ENCODE data around the gene FAAP100.
A peak's percentile ranks its signal among the peaks of the same experiment; 100 is the strongest.

FAAP100 gene

DNA sequence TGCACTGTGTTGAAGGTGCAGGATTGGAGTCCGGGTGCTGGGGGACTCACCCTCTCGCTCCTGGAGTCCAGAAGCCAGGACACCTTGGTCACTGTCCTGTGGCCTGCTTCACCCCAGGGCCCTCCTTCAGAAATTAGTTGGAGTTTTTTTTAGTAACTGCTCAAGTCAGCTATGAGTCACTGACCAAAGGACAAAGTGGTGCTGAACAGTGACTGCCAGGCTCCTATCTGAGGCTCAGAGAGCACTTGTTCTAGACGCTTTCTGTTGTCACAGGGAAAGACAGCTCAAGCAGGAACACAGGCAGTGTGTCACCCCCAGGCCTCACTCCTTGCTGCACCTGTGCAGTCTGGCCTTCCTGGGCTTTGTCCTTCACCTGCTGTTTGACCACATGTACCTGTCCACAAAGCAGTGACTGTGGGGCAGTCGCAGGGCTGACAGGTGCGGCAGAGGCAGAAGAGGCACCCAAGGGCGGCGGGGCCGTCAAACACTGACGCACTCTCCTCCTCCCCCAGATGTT lies 4.1 kb upstream of the FAAP100 start:
- DNase-seq (ENCODE audit: low read depth): no peak

DNA sequence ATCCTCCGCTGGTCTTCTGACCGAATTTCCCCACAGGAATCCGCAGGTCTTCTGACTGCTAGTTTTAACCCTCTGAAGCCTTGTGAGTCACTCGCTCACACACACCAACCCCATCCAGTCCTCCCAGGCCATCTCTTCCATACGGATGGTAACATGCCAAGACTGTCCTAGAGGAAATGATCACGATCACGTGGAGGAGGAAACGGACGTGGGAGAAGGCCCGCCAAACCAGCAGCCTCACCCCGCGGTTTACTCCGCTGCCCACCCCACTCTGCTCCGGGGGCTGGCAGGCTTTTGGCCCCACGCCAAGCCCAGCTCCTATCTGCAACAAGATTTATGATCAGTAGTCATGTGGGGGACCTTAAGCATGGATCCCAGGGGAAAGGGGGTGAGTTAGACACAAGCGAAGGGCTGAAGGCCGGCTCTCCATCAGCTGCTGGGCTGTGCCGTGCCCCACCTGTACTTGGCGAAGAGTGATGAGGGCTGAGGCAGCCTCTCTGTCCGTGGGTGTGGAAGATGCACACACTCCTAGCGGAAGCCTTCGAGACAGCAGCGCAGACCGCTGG lies 1.5 kb upstream of the FAAP100 start:
- DNase-seq (ENCODE audit: low read depth): no peak

DNA sequence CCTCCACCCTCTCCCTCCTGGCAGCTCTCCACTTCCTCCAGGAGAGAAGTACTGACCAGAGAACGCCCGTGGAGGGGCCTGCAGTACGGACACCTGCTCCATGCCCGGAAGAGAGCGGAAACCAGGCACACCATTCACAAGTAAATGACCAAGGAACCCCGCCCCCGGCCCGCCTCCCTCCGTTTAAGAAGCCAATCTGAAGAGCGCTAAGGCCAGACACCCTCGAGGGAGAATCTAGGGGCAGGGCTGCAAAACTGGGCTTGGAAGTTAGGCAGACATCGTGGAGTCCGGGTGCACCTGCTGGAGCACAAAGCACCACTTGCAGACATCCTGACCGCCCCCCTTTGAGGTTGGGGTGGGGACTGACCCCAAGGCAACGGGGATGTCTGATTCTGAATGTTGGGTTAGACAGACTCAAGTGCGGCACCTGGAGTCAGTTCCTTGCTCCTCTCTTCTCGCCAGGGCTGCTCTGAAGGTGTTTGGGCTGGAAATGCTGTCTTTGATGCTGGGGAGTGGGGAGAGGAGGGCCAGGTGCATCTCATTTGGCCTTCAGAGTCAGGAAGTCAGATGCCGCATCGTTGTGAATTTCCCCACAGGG lies 964 bp upstream of the FAAP100 start:
- DNase-seq (ENCODE audit: low read depth): peak; percentile 68

DNA sequence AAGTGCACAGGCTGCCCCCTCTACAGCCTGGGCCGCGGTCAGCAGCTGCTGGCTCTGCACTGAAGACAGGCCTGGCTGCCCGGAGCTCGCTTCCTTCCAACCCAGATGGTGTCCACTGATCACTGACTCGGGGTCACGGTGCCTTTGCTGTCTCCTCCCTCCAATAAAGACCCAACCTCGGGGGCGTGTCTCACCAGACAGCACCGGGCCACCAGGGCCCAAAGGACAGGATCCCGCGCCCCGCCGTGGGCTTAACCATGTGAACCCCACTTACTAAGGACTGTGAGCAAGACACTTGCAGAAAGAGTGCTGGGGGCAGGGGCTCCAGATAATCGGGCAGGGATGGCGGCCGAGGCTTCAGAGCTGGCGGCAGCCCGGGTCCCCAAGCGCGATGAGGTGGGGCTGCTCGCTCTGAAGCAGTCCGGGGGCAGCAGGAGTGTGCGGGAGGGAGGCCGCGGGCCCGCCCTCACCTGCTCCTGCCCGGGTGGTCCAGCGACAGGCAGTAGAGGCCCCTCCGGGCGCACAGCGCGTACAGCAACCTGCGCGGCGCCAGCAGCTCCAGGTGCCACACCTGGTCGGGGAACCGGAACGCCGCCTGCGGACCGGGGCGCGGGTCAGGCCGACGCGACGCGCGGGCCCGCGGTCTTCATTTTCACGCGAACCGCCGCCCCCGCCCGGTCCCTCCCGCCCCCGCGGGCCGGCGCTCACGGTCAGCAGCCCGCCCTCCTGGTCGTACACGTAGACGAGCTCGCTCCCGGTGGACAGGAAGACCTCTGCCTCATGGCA lies 502 bp downstream of the FAAP100 start:
- DNase-seq (ENCODE audit: low read depth): peak; percentile 16

GRCh38 chr17:81550830-81551457 lies 1.2 kb downstream of the FAAP100 start:
- no peak for DNase-seq (ENCODE audit: low read depth)

DNA sequence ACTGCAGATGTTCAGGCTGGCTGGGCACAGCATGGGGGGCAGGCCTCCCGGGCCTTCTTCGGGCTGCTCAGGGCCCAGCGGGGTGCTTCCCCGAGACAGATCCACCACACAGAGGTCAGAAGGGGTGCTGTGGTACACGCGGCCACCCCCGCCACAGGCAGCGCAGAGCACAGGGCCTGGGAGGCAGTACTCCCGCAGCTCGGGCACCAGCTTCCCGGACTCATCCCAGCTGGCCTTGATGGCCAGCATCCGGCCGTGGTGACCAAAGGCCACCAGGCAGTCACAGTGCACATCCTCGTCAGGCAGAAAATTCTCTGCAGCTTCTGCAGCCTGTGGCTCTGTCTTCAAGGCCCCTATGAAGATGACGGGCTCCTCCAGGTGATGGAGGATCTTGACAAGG lies 1.9 kb downstream of the FAAP100 start:
- DNase-seq (ENCODE audit: low read depth): no peak

DNA sequence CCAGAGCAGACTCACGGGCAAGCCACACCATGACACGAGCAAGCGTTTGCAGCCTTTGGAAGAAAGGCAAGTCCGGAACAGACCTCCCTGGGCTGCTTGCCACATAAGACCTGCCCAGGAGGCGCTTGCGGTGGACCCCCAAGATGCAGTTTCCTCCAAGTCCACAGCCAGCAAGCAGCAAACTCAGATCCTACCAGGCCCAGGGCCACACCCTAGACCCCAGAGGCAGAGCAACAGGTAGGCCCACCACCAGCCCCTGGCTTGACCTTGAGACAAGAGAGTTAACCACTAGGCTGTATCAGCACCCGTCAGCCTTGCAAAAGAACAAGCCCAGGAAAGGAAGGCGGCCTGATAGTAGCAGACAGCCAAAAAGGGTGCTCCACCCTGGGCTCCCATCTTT lies 2.3 kb downstream of the FAAP100 start:
- no peak for DNase-seq (ENCODE audit: low read depth)

GRCh38 chr17:81549031-81549557 lies 3.1 kb downstream of the FAAP100 start:
- DNase-seq (ENCODE audit: low read depth): no peak

DNA sequence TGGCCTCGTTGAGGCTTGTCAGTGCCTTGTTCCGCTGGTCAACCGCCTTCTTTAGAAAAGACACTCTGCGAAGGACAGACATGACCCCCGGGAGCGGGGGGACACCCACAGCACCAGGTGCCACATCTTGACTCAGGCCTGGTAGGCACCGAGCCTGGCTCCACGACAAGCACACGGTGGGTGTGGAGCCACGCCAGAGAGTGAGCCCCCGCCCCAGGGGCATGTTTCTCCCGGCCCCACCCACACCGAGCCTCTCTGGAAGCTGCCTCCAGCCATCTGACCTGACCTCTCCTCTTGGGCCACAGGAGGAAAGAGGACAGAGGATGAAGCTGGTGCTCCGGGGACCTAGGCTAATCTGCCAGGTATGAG lies 4.6 kb downstream of the FAAP100 start:
- no peak for DNase-seq (ENCODE audit: low read depth)

- no peak for DNase-seq (ENCODE audit: low read depth)
Measured at GRCh38 chr17:81546906-81547613, 5.1 kb downstream of the FAAP100 start.

DNA sequence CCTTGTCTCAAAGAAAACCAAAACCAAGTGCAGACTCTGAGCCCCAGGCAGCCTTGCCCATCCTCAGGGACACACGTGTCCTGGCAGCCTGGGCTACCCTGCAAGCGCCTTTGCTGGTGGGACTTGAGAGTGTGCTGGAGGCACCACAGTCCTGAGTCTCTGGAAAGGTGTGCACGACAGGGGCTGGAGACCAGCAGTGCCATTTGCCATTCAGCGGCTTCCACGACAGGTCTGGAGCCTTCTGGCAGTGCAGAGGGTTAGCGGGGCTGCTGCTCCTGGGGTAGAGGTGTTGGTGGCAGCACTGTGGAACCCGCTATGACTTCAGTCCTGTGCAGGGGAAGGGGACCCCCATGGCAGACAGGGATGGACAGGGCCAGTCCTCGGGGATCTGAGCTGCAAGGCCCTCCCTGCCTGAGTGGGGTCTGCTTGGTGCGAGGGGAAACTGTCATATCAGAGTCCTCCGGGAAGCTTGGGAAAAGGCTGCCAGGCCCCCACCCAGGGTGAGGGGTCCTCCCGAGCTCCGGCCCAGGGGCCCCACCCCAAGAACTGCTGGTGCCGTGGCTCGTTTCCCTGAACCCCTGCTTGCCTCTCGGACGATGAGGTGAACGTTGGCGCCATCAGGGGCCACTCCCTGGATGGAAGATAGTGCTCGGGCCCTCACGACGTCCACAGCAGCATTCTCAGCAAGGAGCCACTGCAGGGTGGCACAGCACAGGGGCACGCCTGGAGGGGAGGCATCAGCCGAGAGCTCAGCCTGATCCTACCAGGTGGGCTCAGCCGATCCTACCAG lies 6.8 kb downstream of the FAAP100 start:
- no peak for DNase-seq (ENCODE audit: low read depth)

DNA sequence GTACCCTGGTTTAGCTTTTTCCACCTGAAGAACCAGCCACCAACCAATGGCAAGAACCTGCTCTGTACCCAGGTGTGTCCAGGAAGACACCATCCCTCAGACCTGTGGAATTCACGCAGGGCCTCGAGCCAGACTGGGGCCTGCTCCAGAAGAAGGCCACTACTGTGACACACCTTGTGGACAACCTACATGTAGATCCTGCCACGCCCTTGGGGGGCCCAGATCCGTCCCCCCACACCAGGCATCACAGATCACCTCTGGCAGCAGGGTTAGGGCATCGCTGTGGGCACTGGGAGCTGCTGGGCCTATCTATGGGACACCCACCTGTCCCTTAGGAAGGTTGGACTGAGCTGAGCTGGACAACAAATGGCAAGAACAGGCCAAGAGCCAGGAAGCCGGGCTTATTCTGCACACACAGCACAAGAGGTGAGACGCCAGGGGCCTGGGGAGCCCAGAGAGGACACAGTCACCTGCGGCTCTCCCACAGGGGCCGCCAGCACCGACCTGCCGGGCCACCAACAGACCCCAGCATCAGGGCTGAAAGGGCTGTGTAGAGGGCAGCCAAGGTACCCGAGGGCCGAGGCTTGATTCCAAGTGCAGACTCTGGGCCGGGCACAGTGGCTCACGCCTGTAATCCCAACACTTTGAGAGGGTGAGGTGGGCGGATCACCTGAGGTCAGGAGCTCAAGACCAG lies 7.7 kb downstream of the FAAP100 start:
- no peak for DNase-seq (ENCODE audit: low read depth)

DNA sequence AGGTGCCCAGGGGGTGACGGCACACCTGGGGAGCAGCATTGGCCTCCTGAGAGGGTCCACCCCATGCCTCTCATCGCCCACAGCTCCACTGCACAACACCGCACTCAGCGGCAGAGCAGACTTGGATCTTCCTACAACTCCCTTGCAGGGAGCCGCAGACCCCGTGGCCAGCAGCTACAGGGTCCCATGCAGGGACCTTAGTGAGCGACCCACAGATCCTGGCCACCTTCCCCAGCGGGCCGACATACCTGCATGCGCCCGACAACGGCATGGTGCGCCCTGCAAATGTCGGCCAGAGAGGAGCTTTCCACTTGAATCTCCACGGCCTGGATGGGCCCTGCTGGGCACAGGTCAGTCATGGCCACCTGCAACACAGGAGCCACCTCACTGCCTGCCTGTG lies 8.4 kb downstream of the FAAP100 start:
- no peak for DNase-seq (ENCODE audit: low read depth)

- no peak for DNase-seq (ENCODE audit: low read depth)
Measured at GRCh38 chr17:81543339-81543675, 8.8 kb downstream of the FAAP100 start.

DNA sequence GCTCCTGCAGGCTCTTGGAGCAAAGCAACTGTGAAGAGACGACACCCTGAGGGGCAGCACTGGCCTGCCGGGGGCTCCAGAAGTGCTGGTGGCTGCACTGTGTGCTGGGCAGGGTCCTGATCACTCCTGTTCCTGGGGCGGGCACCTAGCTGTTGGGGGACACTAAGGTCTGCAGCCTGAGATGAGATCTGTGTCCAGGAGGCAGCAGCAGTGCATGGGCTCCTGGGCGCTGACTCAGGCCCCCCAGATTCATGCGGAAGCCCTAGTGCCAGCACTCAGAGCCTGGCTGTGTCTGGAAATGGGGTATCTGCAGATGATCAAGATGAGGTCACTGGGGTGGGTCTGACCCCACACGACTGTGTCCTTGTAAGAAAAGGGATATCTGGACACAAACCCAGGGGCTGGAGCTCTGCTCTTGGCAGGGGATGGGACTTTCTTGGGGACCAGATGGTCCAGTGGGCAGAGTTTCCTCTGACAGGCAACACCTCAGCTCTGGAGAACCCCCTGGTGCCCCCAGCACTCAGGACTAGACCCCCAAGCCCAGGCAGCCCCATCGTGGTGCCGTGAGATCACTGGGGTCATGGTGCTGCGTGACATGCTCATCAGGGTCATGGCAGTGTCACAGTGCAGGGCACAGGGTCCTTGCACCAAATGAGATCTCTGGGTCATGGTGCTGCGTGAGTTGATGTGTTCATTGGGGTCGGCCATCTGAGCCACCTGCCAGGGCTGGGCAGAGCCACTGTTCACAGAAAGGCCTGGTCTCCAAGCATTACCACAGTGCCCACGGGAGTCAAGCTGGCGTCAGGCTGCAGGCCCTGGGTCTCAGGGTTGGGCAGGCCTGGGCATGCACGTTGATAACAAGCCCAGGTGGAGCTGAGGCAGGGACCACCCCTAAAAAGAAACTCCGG lies 9.5 kb downstream of the FAAP100 start:
- no peak for DNase-seq (ENCODE audit: low read depth)

DNA sequence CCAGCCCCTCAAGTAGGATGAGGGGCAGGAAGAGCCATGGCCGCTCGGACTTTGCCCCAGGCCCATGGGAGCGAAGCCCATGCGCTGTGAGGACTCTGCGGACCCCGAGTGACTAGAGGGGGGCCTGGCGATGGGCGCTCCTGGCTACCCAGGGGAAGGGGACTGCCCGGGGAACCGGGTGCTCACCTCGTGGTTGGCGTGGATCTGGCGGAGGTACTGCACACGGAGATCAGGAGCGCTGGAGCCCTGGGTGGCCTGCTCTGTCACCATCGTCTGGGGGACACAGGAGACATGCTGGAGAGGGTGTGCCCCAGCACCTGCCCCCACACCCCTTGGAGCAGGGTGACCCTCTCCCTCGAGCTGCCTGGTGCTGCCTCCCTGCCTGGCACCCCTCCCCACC lies 11.0 kb downstream of the FAAP100 start:
- DNase-seq (ENCODE audit: low read depth): no peak

DNA sequence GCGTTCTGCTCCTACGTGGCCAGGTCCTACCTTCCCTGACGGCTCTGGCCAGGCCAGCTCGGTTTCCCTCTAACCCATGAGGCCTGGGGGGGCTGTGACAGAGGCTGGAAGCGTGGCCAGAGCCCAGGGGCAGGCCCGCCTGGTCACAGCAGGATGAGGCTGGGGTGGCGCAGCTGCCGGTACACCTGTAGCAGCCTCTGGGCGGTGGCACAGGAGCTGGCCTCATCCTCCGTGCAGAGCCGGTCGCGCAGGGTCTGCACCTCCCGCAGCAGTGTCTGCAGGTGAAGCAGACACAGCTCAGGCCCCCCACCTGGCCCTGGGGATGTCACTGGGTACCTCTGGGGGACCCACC lies 11.5 kb downstream of the FAAP100 start:
- DNase-seq (ENCODE audit: low read depth): no peak

- DNase-seq (ENCODE audit: low read depth): no peak
Measured at GRCh38 chr17:81539961-81540675, 12.0 kb downstream of the FAAP100 start.

GRCh38 chr17:81539571-81539900 lies 12.6 kb downstream of the FAAP100 start:
- no peak for DNase-seq (ENCODE audit: low read depth)

All from activated T-helper 9 cell treated with anti-CD3 and anti-CD28 coated beads, Interleukin-2, amount 50 U/mL, for 16 hours (primary cell).